Measurements from ENCODE around the gene PYROXD2. TPM values are rescaled to one million over a fixed set of nuclear protein-coding genes. Genes with fewer than 3 reads are reported as not detected.

Gene PYROXD2
- total RNA-seq, 1 donor from 2014 or later: 15.8 TPM

DNA sequence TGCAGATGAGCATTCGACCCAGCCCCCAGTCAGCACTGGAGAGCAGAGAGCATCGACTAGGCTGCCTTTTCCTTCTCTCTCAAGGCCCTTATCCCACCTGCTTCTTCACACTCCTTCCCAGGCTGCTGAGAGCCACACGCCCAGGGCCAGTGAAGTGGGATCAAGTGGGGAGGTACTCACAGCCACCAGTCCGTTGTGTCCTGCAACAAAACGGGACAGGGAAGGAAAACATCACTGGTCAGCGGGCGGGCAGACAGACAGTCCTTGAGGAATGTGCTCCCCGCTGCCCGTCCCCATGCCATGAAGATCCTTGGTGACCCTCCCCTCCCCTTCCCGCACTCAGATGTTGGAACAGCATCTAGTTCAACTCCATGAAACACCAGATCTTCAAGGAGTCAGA, 4.2 kb downstream of the PYROXD2 start:
- TF ChIP-seq CTCF (IDR thresholded peaks at IDR 0.05; ENCODE audit: unreplicated experiment): no peak
- no peaks in the 10 kb centered on the region for H3K9me3 Mint-ChIP-seq (ENCODE audit: low read depth)
- DNase-seq (ENCODE audit: low spot score, unreplicated experiment): no peak
- H3K4me1 Mint-ChIP-seq (ENCODE audit: low read depth): peaks cover 4% of the 10 kb centered on the region
- no peaks in the 10 kb centered on the region for H3K27me3 Mint-ChIP-seq
- no peak overlapping the region for H3K27ac Mint-ChIP-seq
- no peak overlapping the region for H3K4me3 Mint-ChIP-seq (ENCODE audit: low read depth)
- no peaks in the 10 kb centered on the region for H3K36me3 Mint-ChIP-seq (ENCODE audit: insufficient read depth)

- no peaks in the 10 kb centered on the region for H3K27me3 Mint-ChIP-seq
- DNase-seq (ENCODE audit: low spot score, unreplicated experiment): no peak
- TF ChIP-seq CTCF (IDR thresholded peaks at IDR 0.05; ENCODE audit: unreplicated experiment): no peak
- H3K36me3 Mint-ChIP-seq (ENCODE audit: insufficient read depth): no peaks in the 10 kb centered on the region
- H3K4me1 Mint-ChIP-seq (ENCODE audit: low read depth): peaks cover 4% of the 10 kb centered on the region
- H3K9me3 Mint-ChIP-seq (ENCODE audit: low read depth): no peaks in the 10 kb centered on the region
- H3K27ac Mint-ChIP-seq: no peak overlapping the region
- no peak overlapping the region for H3K4me3 Mint-ChIP-seq (ENCODE audit: low read depth)
These were observed 4.7 kb downstream of the PYROXD2 start for GRCh38 chr10:98410135-98410743.

- Mint-ChIP-seq H3K27ac (no peak overlapping the region), H3K9me3 (ENCODE audit: low read depth) (no peaks in the 10 kb centered on the region), H3K27me3 (no peaks in the 10 kb centered on the region), H3K36me3 (ENCODE audit: insufficient read depth) (no peaks in the 10 kb centered on the region), H3K4me3 (ENCODE audit: low read depth) (no peak overlapping the region), H3K4me1 (ENCODE audit: low read depth) (peaks cover 2% of the 10 kb centered on the region)
- no peak for DNase-seq (ENCODE audit: low spot score, unreplicated experiment)
- no peak for TF ChIP-seq CTCF (IDR thresholded peaks at IDR 0.05; ENCODE audit: unreplicated experiment)
These were observed 6.2 kb downstream of the PYROXD2 start for GRCh38 chr10:98408799-98409198.

DNA sequence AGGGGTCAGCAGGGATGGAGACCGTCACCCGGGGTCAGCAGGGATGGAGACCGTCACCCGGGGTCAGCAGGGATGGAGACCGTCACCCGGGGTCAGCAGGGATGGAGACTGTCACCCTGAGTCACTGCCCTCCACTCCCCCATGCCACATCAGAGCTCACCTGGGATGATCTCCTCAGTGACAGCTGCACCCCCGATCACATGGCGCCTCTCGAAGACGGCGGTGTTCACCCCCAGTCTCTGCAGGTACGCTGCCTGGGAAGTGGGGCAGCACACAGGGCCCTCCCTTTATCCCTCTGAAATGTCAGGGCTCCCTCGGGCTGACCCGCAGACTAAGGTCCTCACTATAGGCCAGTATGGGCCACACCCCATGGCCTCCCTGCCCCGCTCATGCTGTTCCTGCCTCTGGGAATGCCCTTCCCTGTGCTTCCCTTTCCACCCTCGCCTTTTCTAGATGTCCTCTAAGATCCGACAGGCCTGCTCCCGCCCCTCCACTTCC, 7.2 kb downstream of the PYROXD2 start:
- Mint-ChIP-seq H3K4me3 (ENCODE audit: low read depth) (no peak overlapping the region), H3K27ac (no peak overlapping the region), H3K36me3 (ENCODE audit: insufficient read depth) (peaks cover 6% of the 10 kb centered on the region), H3K4me1 (ENCODE audit: low read depth) (peaks cover 5% of the 10 kb centered on the region), H3K9me3 (ENCODE audit: low read depth) (peaks cover 6% of the 10 kb centered on the region), H3K27me3 (no peaks in the 10 kb centered on the region)
- DNase-seq (ENCODE audit: low spot score, unreplicated experiment): no peak
- no peak for TF ChIP-seq CTCF (IDR thresholded peaks at IDR 0.05; ENCODE audit: unreplicated experiment)

DNA sequence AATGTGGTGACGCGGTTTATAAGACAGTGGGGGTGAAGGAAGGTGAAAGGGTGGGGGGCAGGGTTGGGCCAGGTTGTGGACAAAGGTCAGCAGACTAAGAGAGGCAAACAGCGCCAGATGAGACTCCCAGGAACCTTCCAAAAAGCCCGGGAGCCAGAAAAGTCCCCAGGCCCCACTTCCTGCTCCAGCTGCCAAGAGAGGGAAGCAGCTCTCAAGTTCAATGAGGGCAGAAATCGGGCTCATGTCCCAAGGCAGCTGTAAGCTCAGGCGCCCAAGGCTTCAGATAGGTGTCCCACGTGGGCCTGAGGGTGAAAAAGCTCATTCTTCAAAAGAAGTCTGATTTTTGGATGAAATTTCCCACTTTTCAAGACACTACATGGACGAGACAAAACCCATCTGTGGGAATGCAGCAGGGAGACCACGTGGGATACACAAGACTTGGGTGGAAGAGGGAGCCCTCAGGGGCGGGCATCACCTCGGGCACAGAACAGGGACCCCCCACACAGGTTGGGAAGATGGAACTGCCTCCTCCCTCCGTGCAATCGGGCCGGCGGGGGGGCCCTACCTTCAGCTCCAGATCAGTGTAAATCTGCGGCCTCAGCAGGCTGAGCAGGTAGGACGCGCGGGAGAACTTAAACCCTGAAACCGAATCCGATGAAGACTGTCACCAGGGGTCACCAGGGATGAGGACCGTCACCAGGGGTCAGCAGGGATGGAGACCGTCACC, 7.8 kb downstream of the PYROXD2 start:
- TF ChIP-seq CTCF (IDR thresholded peaks at IDR 0.05; ENCODE audit: unreplicated experiment): no peak
- peaks cover 11% of the 10 kb centered on the region for H3K4me1 Mint-ChIP-seq (ENCODE audit: low read depth)
- peaks cover 10% of the 10 kb centered on the region for H3K36me3 Mint-ChIP-seq (ENCODE audit: insufficient read depth)
- no peak for DNase-seq (ENCODE audit: low spot score, unreplicated experiment)
- H3K9me3 Mint-ChIP-seq (ENCODE audit: low read depth): peaks cover 9% of the 10 kb centered on the region
- no peaks in the 10 kb centered on the region for H3K27me3 Mint-ChIP-seq
- H3K4me3 Mint-ChIP-seq (ENCODE audit: low read depth): no peak overlapping the region
- H3K27ac Mint-ChIP-seq: no peak overlapping the region

Measured in progenitor cell of endocrine pancreas (in vitro differentiated cells).